KMS-11 (cell line): ENCODE results near the gene STX8.

Source experiments
- H2AFZ ChIP-seq: fragments of 200-600 bp; sonication (generic); 2 replicates; pipeline ENCODE4 v1.6.1; 2016; ENCODE audit warnings: antibody characterized with exemption, mixed run types, low read depth
- H3K27ac ChIP-seq: fragments of 200-600 bp; sonication (generic); 2 replicates; pipeline ENCODE4 v1.6.1; 2016; ENCODE audit warnings: mild to moderate bottlenecking, mixed run types
- H3K27me3 ChIP-seq: fragments of 200-600 bp; sonication (generic); 2 replicates; pipeline ENCODE4 v1.6.1; 2017; ENCODE audit warnings: mild to moderate bottlenecking, low read depth, mixed run types, moderate library complexity; ENCODE audit not compliant: insufficient read depth
- H3K36me3 ChIP-seq: fragments of 200-600 bp; sonication (generic); 2 replicates; pipeline ENCODE4 v1.6.1; 2017; ENCODE audit warnings: mild to moderate bottlenecking, mixed run types; ENCODE audit not compliant: insufficient read depth
- H3K4me1 ChIP-seq: fragments of 200-600 bp; sonication (generic); 2 replicates; pipeline ENCODE4 v1.6.1; 2016; ENCODE audit warnings: mild to moderate bottlenecking, low read depth, mixed run types; ENCODE audit not compliant: poor library complexity, severe bottlenecking
- H3K4me2 ChIP-seq: fragments of 200-600 bp; sonication (generic); 2 replicates; pipeline ENCODE4 v1.7.0; 2016; ENCODE audit warnings: mild to moderate bottlenecking, mixed run types
- H3K4me3 ChIP-seq: fragments of 200-600 bp; sonication (generic); IDR thresholded peaks from 2 replicates; pipeline ENCODE4 v1.6.1; 2017; ENCODE audit warnings: low read depth, low read length, mixed read lengths; ENCODE audit not compliant: insufficient read depth
- H3K79me2 ChIP-seq: fragments of 200-600 bp; sonication (generic); 2 replicates; pipeline ENCODE4 v1.6.1; 2016; ENCODE audit warnings: low read depth, mixed run types; ENCODE audit not compliant: insufficient read depth
- H3K9ac ChIP-seq: fragments of 200-600 bp; sonication (generic); 2 replicates; pipeline ENCODE4 v1.6.1; 2016; ENCODE audit warnings: mild to moderate bottlenecking, mixed run types
- H4K20me1 ChIP-seq: fragments of 200-600 bp; sonication (generic); 2 replicates; pipeline ENCODE4 v1.6.1; 2016; ENCODE audit warnings: mild to moderate bottlenecking, mixed run types; ENCODE audit not compliant: insufficient read depth
- CTCF ChIP-seq: fragments of 200-600 bp; sonication (generic); conservative IDR thresholded peaks from 2 replicates; pipeline ENCODE4 v1.6.1; 2017; ENCODE audit warnings: low read depth, mild to moderate bottlenecking, antibody characterized with exemption, low read length, moderate library complexity, mixed read lengths

The STX8 gene

GRCh38 chr17:9473711-9474110 is 101.9 kb downstream of the STX8 start:
- no peaks in the 10 kb centered on the region for H3K27me3 ChIP-seq
- H3K4me2 ChIP-seq = no peak overlapping the region
- no peak overlapping the region for H3K27ac ChIP-seq
- TF ChIP-seq CTCF = no peak
- H3K36me3 ChIP-seq = no peaks in the 10 kb centered on the region
- no peaks in the 10 kb centered on the region for H4K20me1 ChIP-seq
- H3K9ac ChIP-seq = no peak overlapping the region
- no peaks in the 10 kb centered on the region for H3K79me2 ChIP-seq
- H3K4me3 ChIP-seq = no peak overlapping the region
- H2AFZ ChIP-seq = no peak overlapping the region
- peaks cover 3% of the 10 kb centered on the region for H3K4me1 ChIP-seq

- no peak for TF ChIP-seq CTCF
- Histone ChIP-seq H3K4me1 (peaks cover 3% of the 10 kb centered on the region), H3K79me2 (no peaks in the 10 kb centered on the region), H3K4me3 (no peak overlapping the region), H3K27ac (no peak overlapping the region), H4K20me1 (no peaks in the 10 kb centered on the region), H3K4me2 (no peak overlapping the region), H2AFZ (no peak overlapping the region), H3K36me3 (no peaks in the 10 kb centered on the region), H3K27me3 (no peaks in the 10 kb centered on the region), H3K9ac (no peak overlapping the region)
Measured at GRCh38 chr17:9472541-9472940, 103.1 kb downstream of the STX8 start.

- Histone ChIP-seq H3K36me3 (no peaks in the 10 kb centered on the region), H3K79me2 (no peaks in the 10 kb centered on the region), H4K20me1 (no peaks in the 10 kb centered on the region), H3K27ac (no peak overlapping the region), H3K4me2 (no peak overlapping the region), H3K9ac (no peak overlapping the region), H3K4me3 (no peak overlapping the region), H3K4me1 (peaks cover 3% of the 10 kb centered on the region), H2AFZ (no peak overlapping the region), H3K27me3 (no peaks in the 10 kb centered on the region)
- no peak for TF ChIP-seq CTCF
Measured at GRCh38 chr17:9472094-9472493, 103.5 kb downstream of the STX8 start.

- H3K36me3 ChIP-seq = no peaks in the 10 kb centered on the region
- H3K27ac ChIP-seq = peak overlapping the region; percentile 30; the same call in 1 of the 2 replicates
- peaks cover 3% of the 10 kb centered on the region for H3K4me1 ChIP-seq
- 0 out of 2 replicates have a peak overlapping the region, but pooled peaks have one; percentile 13 for H3K4me2 ChIP-seq
- TF ChIP-seq CTCF = no peak
- H3K4me3 ChIP-seq = no peak overlapping the region
- H2AFZ ChIP-seq = no peak overlapping the region
- no peak overlapping the region for H3K9ac ChIP-seq
- H4K20me1 ChIP-seq = no peaks in the 10 kb centered on the region
- H3K27me3 ChIP-seq = no peaks in the 10 kb centered on the region
- no peaks in the 10 kb centered on the region for H3K79me2 ChIP-seq
Measured at GRCh38 chr17:9470171-9470570, 105.4 kb downstream of the STX8 start.
